ENCODE results near the gene FRMPD2. TPM values are rescaled to one million over a fixed set of nuclear protein-coding genes. Genes with fewer than 3 reads are reported as not detected.

The FRMPD2 gene
- total RNA-seq, 1 experiment from 2014 or later = 1.1 TPM

DNA sequence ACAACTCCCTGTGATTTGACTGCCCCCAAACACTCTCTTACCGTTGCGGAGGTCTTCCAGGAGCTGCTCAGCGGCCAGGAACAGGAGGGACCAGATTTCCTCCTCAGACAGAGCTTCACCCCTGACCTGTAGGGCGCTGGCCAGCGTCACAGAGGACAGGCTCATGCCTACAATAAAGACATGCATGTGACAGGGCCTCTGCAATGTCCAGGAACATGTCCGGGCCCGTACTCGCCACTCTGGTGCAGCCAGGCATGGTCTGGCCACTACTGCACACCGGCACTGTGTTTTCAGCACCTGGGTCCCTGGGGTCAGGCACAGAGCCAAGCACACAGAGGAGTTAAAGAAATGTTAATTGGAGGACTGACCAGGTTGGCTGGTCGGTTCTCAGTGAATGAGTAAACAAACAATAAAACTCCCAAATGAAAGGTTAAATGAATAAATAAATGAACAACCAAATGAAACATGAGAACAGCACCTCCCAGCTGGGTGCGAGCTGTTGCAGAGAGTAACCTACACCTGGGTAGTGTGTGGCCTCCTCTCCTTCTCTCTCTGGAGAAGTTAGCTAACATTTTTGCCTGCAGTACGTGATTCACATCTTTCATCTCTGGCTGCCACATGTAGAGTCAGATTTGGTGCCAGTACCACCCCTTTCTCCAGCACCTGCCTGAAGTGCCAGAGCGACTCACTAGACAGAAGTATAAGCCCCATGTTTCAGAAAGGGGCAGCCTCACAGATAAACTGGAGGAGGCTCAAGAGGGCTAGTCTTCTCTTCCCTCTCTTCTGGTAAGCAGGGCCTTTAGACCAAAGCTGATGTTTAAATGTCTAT lies 22.8 kb downstream of the FRMPD2 start (continued):
- TF ChIP-seq, protein P1, sequence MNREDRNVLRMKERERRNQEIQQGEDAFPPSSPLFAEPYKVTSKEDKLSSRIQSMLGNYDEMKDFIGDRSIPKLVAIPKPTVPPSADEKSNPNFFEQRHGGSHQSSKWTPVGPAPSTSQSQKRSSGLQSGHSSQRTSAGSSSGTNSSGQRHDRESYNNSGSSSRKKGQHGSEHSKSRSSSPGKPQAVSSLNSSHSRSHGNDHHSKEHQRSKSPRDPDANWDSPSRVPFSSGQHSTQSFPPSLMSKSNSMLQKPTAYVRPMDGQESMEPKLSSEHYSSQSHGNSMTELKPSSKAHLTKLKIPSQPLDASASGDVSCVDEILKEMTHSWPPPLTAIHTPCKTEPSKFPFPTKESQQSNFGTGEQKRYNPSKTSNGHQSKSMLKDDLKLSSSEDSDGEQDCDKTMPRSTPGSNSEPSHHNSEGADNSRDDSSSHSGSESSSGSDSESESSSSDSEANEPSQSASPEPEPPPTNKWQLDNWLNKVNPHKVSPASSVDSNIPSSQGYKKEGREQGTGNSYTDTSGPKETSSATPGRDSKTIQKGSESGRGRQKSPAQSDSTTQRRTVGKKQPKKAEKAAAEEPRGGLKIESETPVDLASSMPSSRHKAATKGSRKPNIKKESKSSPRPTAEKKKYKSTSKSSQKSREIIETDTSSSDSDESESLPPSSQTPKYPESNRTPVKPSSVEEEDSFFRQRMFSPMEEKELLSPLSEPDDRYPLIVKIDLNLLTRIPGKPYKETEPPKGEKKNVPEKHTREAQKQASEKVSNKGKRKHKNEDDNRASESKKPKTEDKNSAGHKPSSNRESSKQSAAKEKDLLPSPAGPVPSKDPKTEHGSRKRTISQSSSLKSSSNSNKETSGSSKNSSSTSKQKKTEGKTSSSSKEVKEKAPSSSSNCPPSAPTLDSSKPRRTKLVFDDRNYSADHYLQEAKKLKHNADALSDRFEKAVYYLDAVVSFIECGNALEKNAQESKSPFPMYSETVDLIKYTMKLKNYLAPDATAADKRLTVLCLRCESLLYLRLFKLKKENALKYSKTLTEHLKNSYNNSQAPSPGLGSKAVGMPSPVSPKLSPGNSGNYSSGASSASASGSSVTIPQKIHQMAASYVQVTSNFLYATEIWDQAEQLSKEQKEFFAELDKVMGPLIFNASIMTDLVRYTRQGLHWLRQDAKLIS (CRISPR knock-in tag; IDR thresholded peaks at IDR 0.05; ENCODE audit: borderline replicate concordance) = no peak
- TF ChIP-seq PRRX2 (CRISPR knock-in tag; IDR thresholded peaks at IDR 0.05) = no peak
- TF ChIP-seq, protein P2, sequence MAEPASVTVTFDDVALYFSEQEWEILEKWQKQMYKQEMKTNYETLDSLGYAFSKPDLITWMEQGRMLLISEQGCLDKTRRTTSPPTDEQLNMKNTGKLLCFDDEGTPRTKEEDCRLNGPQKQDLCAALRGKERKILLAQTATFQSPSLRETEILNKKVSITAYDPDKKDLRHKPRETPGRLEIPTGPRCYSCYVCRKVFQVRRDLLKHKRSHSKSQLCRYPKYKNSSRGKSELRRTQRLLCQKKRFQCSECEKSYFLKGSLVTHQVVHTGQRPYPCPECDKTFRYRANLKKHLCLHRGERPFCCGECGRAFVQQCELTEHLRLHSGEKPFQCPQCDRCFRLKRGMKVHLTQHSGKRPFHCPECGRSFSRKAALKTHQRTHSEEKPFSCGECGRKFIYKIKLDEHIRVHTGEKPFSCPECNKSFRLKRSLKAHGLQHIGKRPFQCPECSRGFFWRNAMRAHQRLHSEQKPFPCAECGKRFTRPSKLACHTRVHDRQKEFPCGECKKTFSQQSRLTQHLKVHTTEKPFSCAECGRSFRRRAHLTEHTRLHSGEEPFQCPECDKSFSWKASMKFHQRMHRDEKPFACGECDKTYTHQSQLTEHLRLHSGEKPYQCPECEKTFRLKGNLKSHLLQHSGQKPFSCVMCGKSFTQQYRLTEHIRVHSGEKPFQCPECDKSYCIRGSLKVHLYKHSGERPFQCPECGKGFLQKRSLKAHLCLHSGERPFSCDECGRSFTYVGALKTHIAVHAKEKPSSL (CRISPR knock-in tag; conservative IDR thresholded peaks at IDR 0.05) = no peak
- TF ChIP-seq, protein P3, sequence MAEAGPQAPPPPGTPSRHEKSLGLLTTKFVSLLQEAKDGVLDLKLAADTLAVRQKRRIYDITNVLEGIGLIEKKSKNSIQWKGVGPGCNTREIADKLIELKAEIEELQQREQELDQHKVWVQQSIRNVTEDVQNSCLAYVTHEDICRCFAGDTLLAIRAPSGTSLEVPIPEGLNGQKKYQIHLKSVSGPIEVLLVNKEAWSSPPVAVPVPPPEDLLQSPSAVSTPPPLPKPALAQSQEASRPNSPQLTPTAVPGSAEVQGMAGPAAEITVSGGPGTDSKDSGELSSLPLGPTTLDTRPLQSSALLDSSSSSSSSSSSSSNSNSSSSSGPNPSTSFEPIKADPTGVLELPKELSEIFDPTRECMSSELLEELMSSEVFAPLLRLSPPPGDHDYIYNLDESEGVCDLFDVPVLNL (CRISPR knock-in tag; IDR thresholded peaks at IDR 0.05; ENCODE audit: borderline replicate concordance, low read depth) = no peak
- no peak for TF ChIP-seq NR3C1 (CRISPR knock-in tag; conservative IDR thresholded peaks at IDR 0.05; ENCODE audit: low read depth)
- no peak for TF ChIP-seq ZNF416 (CRISPR knock-in tag; IDR thresholded peaks at IDR 0.05)

DNA sequence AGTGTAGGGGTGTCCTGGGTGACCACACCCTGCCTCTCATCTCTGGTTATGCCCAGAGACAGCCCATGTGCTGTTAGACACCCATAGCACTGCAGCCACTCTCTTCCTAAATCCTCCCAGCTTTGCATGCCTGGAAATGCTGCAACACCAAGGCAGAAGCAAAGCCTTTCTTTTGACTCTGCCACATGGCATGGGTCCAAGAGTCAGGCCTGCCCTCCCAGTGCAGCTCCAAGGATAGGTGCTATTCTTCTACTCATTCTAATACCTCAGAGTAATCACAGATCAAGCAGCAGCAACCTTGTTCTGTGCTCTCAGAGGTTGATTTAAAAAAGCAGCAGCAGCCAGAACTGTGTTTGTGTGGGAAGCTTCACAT lies 23.4 kb downstream of the FRMPD2 start:
- ATAC-seq (no peak), DNase-seq (ENCODE audit: low spot score) (no peak)
- peak overlapping the region; percentile 77 for H3K27ac Mint-ChIP-seq
- no peaks in the 10 kb centered on the region for H3K9me3 Mint-ChIP-seq
- POLR2A ChIA-PET = no interaction called here
- peaks cover 26% of the 10 kb centered on the region for H3K4me1 Mint-ChIP-seq
- TF ChIP-seq ESRRA (CRISPR knock-in tag; IDR thresholded peaks at IDR 0.05; ENCODE audit: borderline replicate concordance) (no peak), FOXJ3 (CRISPR knock-in tag; IDR thresholded peaks at IDR 0.05; ENCODE audit: borderline replicate concordance) (no peak), ZNF232 (CRISPR knock-in tag; IDR thresholded peaks at IDR 0.05) (no peak), SP1 (CRISPR knock-in tag; conservative IDR thresholded peaks at IDR 0.05) (no peak), ZNF416 (CRISPR knock-in tag; IDR thresholded peaks at IDR 0.05) (no peak), ZNF219 (CRISPR knock-in tag; IDR thresholded peaks at IDR 0.05; ENCODE audit: borderline replicate concordance) (no peak), CREM (CRISPR knock-in tag; IDR thresholded peaks at IDR 0.05) (no peak), ZNF138 (CRISPR knock-in tag; conservative IDR thresholded peaks at IDR 0.05) (no peak), ZNF396 (CRISPR knock-in tag; IDR thresholded peaks at IDR 0.05; ENCODE audit: borderline replicate concordance) (no peak), KAT7 (CRISPR knock-in tag; IDR thresholded peaks at IDR 0.05; ENCODE audit: borderline replicate concordance) (no peak)
- TF ChIP-seq, protein P4, sequence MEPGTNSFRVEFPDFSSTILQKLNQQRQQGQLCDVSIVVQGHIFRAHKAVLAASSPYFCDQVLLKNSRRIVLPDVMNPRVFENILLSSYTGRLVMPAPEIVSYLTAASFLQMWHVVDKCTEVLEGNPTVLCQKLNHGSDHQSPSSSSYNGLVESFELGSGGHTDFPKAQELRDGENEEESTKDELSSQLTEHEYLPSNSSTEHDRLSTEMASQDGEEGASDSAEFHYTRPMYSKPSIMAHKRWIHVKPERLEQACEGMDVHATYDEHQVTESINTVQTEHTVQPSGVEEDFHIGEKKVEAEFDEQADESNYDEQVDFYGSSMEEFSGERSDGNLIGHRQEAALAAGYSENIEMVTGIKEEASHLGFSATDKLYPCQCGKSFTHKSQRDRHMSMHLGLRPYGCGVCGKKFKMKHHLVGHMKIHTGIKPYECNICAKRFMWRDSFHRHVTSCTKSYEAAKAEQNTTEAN (CRISPR knock-in tag; IDR thresholded peaks at IDR 0.05) = no peak
- TF ChIP-seq, protein P5, sequence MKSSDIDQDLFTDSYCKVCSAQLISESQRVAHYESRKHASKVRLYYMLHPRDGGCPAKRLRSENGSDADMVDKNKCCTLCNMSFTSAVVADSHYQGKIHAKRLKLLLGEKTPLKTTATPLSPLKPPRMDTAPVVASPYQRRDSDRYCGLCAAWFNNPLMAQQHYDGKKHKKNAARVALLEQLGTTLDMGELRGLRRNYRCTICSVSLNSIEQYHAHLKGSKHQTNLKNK (CRISPR knock-in tag; IDR thresholded peaks at IDR 0.05) = no peak
- TF ChIP-seq, protein P1 (CRISPR knock-in tag; IDR thresholded peaks at IDR 0.05; ENCODE audit: borderline replicate concordance) = no peak
- H3K4me3 Mint-ChIP-seq = no peak overlapping the region
- no peaks in the 10 kb centered on the region; the same call in 1 of the 2 replicates for H3K27me3 Mint-ChIP-seq (ENCODE audit: low read depth)
- H3K36me3 Mint-ChIP-seq = no peaks in the 10 kb centered on the region
- CTCF ChIA-PET = interaction anchor here (1.7 to 2.3 kb wide), 2 partner anchors 39 to 55 kb away, joined by 5 to 7 read pairs; no protein-coding TSS in a partner anchor

All from WTC11 (cell line).